HL-60 (cell line): Measurements from ENCODE around the gene FAM118A.
"Not testable (repeated sequence)": the region's sequence is repeated elsewhere in the genome, so short reads cannot be mapped to it uniquely, and the experiment has no call there.

Experiments
- GABPA ChIP-seq: IDR thresholded peaks from 2 replicates; pipeline ENCODE4 v1.6.1; 2012; ENCODE audit warnings: low read depth
- POLR2AphosphoS5 ChIP-seq: IDR thresholded peaks from 2 replicates; pipeline ENCODE4 v1.6.1; 2012; ENCODE audit warnings: low read depth
- SPI1 ChIP-seq: IDR thresholded peaks from 2 replicates; pipeline ENCODE4 v1.6.1; 2012; ENCODE audit warnings: low read depth, mild to moderate bottlenecking, borderline replicate concordance
- TF ChIP-seq, protein P1 (sequence below): IDR thresholded peaks from one replicate; pipeline ENCODE4 v1.5.1; 2011; ENCODE audit warnings: low read length, control low read depth, inconsistent platforms; ENCODE audit not compliant: insufficient read depth
- TF ChIP-seq, protein P2 (sequence below): IDR thresholded peaks from 2 replicates; pipeline ENCODE4 v1.6.1; 2012; ENCODE audit warnings: low read depth; ENCODE audit not compliant: insufficient replicate concordance

DNA sequence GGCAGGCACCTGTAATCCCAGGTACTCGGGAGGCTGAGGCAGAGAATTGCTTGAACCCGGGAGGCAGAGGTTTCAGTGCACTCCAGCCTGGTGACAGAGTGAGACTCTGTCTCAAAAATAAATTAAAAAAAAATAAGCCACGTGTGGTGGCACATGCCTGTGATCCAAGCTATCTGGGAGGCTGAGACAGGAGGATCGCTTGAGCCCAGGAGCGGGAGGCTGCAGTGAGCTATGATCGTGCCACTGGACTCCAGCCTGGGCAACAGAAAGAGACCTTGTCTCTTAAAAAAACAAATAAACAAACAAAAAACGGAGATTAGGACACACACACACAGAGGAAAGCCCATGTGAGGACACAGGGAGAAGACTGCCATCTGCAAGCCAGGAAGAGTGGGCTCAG, 32.0 kb upstream of the FAM118A start:
- TF ChIP-seq, protein P1, sequence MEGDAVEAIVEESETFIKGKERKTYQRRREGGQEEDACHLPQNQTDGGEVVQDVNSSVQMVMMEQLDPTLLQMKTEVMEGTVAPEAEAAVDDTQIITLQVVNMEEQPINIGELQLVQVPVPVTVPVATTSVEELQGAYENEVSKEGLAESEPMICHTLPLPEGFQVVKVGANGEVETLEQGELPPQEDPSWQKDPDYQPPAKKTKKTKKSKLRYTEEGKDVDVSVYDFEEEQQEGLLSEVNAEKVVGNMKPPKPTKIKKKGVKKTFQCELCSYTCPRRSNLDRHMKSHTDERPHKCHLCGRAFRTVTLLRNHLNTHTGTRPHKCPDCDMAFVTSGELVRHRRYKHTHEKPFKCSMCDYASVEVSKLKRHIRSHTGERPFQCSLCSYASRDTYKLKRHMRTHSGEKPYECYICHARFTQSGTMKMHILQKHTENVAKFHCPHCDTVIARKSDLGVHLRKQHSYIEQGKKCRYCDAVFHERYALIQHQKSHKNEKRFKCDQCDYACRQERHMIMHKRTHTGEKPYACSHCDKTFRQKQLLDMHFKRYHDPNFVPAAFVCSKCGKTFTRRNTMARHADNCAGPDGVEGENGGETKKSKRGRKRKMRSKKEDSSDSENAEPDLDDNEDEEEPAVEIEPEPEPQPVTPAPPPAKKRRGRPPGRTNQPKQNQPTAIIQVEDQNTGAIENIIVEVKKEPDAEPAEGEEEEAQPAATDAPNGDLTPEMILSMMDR: not testable (repeated sequence)
- TF ChIP-seq POLR2AphosphoS5, GABPA, SPI1: not testable (repeated sequence)
- TF ChIP-seq, protein P2, sequence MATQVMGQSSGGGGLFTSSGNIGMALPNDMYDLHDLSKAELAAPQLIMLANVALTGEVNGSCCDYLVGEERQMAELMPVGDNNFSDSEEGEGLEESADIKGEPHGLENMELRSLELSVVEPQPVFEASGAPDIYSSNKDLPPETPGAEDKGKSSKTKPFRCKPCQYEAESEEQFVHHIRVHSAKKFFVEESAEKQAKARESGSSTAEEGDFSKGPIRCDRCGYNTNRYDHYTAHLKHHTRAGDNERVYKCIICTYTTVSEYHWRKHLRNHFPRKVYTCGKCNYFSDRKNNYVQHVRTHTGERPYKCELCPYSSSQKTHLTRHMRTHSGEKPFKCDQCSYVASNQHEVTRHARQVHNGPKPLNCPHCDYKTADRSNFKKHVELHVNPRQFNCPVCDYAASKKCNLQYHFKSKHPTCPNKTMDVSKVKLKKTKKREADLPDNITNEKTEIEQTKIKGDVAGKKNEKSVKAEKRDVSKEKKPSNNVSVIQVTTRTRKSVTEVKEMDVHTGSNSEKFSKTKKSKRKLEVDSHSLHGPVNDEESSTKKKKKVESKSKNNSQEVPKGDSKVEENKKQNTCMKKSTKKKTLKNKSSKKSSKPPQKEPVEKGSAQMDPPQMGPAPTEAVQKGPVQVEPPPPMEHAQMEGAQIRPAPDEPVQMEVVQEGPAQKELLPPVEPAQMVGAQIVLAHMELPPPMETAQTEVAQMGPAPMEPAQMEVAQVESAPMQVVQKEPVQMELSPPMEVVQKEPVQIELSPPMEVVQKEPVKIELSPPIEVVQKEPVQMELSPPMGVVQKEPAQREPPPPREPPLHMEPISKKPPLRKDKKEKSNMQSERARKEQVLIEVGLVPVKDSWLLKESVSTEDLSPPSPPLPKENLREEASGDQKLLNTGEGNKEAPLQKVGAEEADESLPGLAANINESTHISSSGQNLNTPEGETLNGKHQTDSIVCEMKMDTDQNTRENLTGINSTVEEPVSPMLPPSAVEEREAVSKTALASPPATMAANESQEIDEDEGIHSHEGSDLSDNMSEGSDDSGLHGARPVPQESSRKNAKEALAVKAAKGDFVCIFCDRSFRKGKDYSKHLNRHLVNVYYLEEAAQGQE: not testable (repeated sequence)
